Breast epithelium (tissue), 4 donors: ENCODE results near the gene FRY. TPM values are rescaled to one million over a fixed set of nuclear protein-coding genes. Genes with fewer than 3 reads are reported as not detected.

Experiments used
- DNase-seq, 2 donors: peaks; one replicate each; pipeline ENCODE4 v3.0.0-alpha.2; 2019; ENCODE audit warnings: low spot score in 2 of 2
- H3K27ac ChIP-seq, 2 donors: fragments of 200-600 bp; sonication (generic) in 1 of 2; one replicate each; pipeline ENCODE4 v1.5.1; 2016 to 2019; ENCODE audit warnings: mild to moderate bottlenecking in 1 of 2
- H3K27me3 ChIP-seq, 2 donors: fragments of 200-600 bp; sonication (generic) in 1 of 2; one replicate each; pipeline versions ENCODE4 v1.5.1 to v1.6.0; 2017 to 2019; ENCODE audit warnings: control low read depth in 1 of 2, mild to moderate bottlenecking in 1 of 2
- H3K36me3 ChIP-seq: fragments of 200-600 bp; one replicate; pipeline ENCODE4 v1.5.1; 2019
- H3K4me1 ChIP-seq, 2 donors: fragments of 200-600 bp; sonication (generic); one replicate each; pipeline ENCODE4 v1.5.1; 2016 to 2019; ENCODE audit warnings: control low read depth in 1 of 2
- H3K4me3 ChIP-seq, 3 donors: fragments of 200-600 bp; sonication (generic); 1 replicate in 2 of 3; 2 replicates in 1 of 3; pipeline ENCODE4 v1.5.1; 2016 to 2019; ENCODE audit warnings: mild to moderate bottlenecking in 3 of 3, moderate library complexity in 2 of 3
- H3K9me3 ChIP-seq, 2 donors: fragments of 200-600 bp; sonication (generic) in 1 of 2; one replicate each; pipeline ENCODE4 v1.5.1; 2016 to 2019; ENCODE audit warnings: control low read depth in 1 of 2
- POLR2A ChIP-seq: fragments of 450-650 bp; IDR thresholded peaks from one replicate; pipeline ENCODE4 v1.6.1; 2016; ENCODE audit warnings: antibody characterized with exemption, mild to moderate bottlenecking, moderate library complexity
- POLR2AphosphoS5 ChIP-seq, 3 donors: sonication (generic); formaldehyde crosslinking; IDR thresholded peaks; one replicate each; pipeline ENCODE4 v1.6.1; 2017; ENCODE audit warnings: antibody characterized with exemption in 3 of 3
- intact Hi-C: fragments of 100-400 bp; cut with DNase I; formaldehyde crosslinking; loops from one replicate; pipeline ENCODE4 v1.15.1; 2023; ENCODE audit warnings: low total_unique reads
- total RNA-seq, 3 donors: library from RNA; depleted of rRNA; stranded (reverse); fragments of >200 nt; gene quantifications; one replicate each; pipeline ENCODE4 v1.1.0, GENCODE V29; 2016
- TF ChIP-seq, protein P1 (sequence below), 3 donors: fragments of 450-650 bp; IDR thresholded peaks; one replicate each; pipeline ENCODE4 v1.5.1; 2016 to 2017; ENCODE audit warnings: antibody characterized with exemption in 3 of 3, mild to moderate bottlenecking in 3 of 3, moderate library complexity in 3 of 3

FRY gene
- total RNA-seq, 3 donors from 2014 or later, result 41.0 to 52.8 (median 46.4) TPM

DNA sequence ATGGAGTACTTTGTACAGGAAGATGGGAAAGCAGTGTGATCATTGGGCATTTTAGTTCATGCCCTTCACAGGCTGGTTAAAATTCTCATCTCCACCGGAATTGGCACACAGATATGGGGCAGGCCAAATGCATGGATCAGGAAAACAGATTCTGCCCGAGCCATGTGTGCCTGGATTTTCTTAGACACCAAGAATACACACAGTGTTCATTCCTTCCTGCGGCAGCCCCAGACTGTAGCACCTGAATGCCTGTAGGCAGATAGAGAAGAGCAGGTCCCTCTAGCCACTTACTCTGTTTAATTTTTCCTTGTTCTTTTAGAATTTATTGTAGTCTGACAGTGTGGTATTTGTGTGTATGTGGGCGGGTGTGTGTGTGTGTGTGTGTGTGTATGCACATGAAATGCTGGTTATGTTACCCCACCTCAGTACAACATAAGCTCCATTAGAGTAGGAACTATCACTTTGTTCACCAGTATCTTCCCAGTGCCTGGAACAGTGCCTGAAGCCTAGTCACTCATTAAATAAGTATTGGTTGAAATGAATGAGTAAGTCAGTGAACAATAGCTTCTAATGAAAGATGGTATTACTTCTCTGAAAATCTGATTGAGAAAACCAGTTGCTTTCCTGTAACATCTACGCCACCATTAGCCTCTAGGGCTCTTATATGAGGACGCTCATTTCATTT lies 41.7 kb downstream of the FRY start:
- H3K27ac ChIP-seq, result no peak overlapping the region
- H3K9me3 ChIP-seq, result no peaks in the 10 kb centered on the region
- no peaks in the 10 kb centered on the region for H3K36me3 ChIP-seq
- no peak overlapping the region for H3K4me3 ChIP-seq
- TF ChIP-seq POLR2A (no peak), POLR2AphosphoS5 (IDR thresholded peaks at IDR 0.05) (no peak)
- TF ChIP-seq, protein P1, sequence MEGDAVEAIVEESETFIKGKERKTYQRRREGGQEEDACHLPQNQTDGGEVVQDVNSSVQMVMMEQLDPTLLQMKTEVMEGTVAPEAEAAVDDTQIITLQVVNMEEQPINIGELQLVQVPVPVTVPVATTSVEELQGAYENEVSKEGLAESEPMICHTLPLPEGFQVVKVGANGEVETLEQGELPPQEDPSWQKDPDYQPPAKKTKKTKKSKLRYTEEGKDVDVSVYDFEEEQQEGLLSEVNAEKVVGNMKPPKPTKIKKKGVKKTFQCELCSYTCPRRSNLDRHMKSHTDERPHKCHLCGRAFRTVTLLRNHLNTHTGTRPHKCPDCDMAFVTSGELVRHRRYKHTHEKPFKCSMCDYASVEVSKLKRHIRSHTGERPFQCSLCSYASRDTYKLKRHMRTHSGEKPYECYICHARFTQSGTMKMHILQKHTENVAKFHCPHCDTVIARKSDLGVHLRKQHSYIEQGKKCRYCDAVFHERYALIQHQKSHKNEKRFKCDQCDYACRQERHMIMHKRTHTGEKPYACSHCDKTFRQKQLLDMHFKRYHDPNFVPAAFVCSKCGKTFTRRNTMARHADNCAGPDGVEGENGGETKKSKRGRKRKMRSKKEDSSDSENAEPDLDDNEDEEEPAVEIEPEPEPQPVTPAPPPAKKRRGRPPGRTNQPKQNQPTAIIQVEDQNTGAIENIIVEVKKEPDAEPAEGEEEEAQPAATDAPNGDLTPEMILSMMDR (IDR thresholded peaks at IDR 0.05), result no peak
- intact Hi-C loops, result no loop called here
- no peaks in the 10 kb centered on the region for H3K27me3 ChIP-seq
- DNase-seq, result no peak
- no peaks in the 10 kb centered on the region for H3K4me1 ChIP-seq

DNA sequence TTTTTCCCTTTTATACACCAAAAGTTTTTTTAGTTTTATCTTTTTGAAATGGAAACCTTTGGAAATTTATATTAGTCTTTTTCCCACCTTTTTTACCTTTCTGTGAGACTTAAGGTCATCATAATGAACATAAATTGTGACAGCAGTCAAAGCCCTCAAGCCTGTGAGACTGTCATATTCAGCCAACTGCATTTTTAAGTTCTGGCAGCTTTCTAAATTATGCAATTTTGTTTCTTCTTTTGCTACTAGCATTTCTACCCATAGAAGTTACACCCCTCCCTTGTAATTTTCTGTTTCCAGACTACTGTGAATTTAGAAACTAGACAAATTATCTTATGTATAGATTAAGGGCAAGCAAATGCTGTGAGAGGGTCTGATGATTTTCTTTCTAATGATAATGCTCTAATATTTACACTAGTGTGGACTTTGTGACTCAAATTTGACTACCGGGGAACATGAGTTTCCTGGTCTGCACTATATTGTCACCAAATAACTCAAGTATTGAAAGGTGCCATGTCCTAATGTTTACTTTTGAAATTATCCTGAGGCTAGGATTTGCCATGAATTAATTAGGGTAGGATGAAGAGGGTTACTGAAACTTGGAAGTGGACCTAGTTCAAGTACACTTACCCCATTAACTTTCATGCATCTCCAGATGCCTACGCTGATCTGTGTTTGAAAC lies 43.7 kb downstream of the FRY start:
- intact Hi-C loops, result no loop called here
- Histone ChIP-seq H3K9me3 (no peaks in the 10 kb centered on the region), H3K4me3 (no peak overlapping the region), H3K36me3 (no peaks in the 10 kb centered on the region), H3K4me1 (no peaks in the 10 kb centered on the region), H3K27me3 (no peaks in the 10 kb centered on the region), H3K27ac (no peak overlapping the region)
- TF ChIP-seq POLR2AphosphoS5 (IDR thresholded peaks at IDR 0.05) (no peak), POLR2A (no peak)
- TF ChIP-seq, protein P1 (IDR thresholded peaks at IDR 0.05), result no peak
- DNase-seq, result no peak

DNA sequence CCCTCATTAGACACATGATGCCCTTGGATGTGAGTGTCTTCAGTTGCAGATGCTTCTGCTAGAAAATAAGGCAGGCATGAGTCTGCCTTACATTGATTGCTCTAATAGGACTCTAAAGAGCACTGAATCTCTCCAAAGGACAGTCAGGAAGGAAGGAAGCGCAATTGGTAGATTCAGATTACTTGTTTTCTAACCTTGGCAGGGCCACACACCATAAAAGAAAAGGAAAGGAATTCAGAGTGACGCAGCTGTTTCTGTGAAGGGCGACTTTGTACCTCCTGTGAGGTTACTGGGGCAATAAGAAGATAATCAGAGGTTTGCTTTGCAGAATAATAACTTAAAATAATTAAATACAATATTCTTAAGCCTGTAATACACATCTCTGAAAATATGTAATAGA lies 48.0 kb downstream of the FRY start:
- no peaks in the 10 kb centered on the region for H3K4me1 ChIP-seq
- no peak overlapping the region for H3K27ac ChIP-seq
- H3K4me3 ChIP-seq, result no peak overlapping the region
- TF ChIP-seq, protein P1 (IDR thresholded peaks at IDR 0.05), result no peak
- TF ChIP-seq POLR2AphosphoS5 (IDR thresholded peaks at IDR 0.05) (no peak), POLR2A (no peak)
- no peaks in the 10 kb centered on the region for H3K36me3 ChIP-seq
- no peak for DNase-seq
- H3K27me3 ChIP-seq, result no peaks in the 10 kb centered on the region
- no peaks in the 10 kb centered on the region for H3K9me3 ChIP-seq
- intact Hi-C loops, result no loop called here

DNA sequence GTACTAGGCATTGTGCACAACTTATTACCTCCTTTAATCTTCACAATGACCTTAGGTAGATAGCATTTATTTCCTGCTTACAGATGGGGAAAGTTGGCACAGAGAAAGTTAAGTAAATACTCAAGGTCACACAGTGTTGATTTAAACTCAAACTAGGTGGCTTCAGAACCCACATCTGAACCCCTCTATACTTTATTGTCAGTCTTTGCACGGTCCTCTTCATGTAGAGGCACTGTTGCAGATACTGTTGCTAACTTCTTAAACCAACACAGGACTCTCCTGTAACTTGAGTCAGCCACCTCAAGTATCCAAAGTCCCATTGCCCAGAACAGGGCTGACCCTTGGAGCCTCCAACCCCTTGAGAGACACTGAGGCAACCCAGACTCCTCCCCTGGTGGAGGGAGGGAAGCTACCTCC lies 48.8 kb downstream of the FRY start:
- H3K9me3 ChIP-seq, result no peaks in the 10 kb centered on the region
- H3K4me3 ChIP-seq, result no peak overlapping the region
- no peak overlapping the region for H3K27ac ChIP-seq
- TF ChIP-seq, protein P1 (IDR thresholded peaks at IDR 0.05), result no peak
- no peak for TF ChIP-seq POLR2A
- no peak for TF ChIP-seq POLR2AphosphoS5 (IDR thresholded peaks at IDR 0.05)
- no peaks in the 10 kb centered on the region for H3K36me3 ChIP-seq
- H3K4me1 ChIP-seq, result no peaks in the 10 kb centered on the region
- no peak for DNase-seq
- H3K27me3 ChIP-seq, result no peaks in the 10 kb centered on the region
- intact Hi-C loops, result no loop called here

DNA sequence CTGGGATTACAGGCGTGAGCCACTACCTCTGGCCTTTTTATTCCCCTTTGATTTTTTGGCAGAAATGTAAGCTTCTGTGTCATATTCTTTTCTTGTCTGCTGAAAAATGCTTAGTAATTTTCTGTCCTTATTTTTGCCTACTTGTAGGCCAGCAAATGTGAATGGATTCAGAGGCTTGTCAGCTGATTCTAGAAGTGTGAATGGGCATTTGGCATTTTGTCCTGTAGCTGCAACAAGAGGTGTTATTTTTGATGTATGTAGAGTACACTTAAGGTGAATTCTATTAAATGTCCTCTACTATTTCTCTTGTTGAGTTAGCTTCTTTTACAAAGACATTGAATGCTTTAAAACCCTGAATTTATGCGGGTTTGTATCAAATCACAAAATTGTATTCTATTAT lies 50.0 kb downstream of the FRY start:
- Histone ChIP-seq H3K9me3 (no peaks in the 10 kb centered on the region), H3K4me3 (no peak overlapping the region), H3K27ac (no peak overlapping the region), H3K4me1 (no peaks in the 10 kb centered on the region), H3K27me3 (no peaks in the 10 kb centered on the region), H3K36me3 (no peaks in the 10 kb centered on the region)
- no peak for TF ChIP-seq POLR2AphosphoS5 (IDR thresholded peaks at IDR 0.05)
- TF ChIP-seq, protein P1 (IDR thresholded peaks at IDR 0.05), result no peak
- TF ChIP-seq POLR2A, result no peak
- intact Hi-C loops, result no loop called here
- DNase-seq, result no peak
